ENCODE data around the gene CD300LG.

The CD300LG gene

DNA sequence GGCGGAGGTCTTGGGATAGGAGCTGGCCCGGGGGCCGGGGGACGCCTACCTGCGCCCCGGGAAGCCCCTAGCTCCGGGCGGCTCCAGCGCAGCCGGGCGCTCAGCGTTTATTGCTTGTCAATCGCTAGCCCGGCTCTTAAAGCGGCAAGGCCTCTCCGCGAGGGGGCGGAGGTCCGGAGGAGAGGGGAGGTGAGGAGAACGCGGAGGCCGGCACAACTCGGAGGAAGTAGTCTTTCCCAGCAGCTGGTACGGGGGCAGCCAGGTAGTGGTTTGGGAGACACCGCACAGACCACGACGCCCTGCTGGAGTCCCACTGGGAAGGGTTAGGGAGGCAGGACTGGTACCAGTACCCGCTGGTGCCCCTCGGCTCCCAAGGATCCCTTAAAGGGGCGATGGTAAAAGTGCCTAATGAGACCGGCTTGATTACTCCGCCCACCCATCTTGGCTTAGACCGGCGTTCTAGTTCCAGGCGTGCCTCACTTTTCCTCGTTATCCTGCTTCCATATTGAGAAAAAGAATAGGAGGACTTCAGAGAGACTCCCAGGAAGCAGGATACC is 60.5 kb downstream of the CD300LG start, which contains the start of gene MPP2:
TSS of gene MPP2 (minus strand) at position 112 of the 557 bp plus-strand sequence. CDS start 3,076 bp downstream, outside the sequence.
- TF ChIP-seq, protein P1, sequence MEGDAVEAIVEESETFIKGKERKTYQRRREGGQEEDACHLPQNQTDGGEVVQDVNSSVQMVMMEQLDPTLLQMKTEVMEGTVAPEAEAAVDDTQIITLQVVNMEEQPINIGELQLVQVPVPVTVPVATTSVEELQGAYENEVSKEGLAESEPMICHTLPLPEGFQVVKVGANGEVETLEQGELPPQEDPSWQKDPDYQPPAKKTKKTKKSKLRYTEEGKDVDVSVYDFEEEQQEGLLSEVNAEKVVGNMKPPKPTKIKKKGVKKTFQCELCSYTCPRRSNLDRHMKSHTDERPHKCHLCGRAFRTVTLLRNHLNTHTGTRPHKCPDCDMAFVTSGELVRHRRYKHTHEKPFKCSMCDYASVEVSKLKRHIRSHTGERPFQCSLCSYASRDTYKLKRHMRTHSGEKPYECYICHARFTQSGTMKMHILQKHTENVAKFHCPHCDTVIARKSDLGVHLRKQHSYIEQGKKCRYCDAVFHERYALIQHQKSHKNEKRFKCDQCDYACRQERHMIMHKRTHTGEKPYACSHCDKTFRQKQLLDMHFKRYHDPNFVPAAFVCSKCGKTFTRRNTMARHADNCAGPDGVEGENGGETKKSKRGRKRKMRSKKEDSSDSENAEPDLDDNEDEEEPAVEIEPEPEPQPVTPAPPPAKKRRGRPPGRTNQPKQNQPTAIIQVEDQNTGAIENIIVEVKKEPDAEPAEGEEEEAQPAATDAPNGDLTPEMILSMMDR (IDR thresholded peaks at IDR 0.05; ENCODE audit: low read depth, low read length, missing control alignments) = no peak
- H3K4me3 ChIP-seq (ENCODE audit: low read depth, low read length) = no peak within 1 kb of the TSS
- DNase-seq (ENCODE audit: low read depth) = no peak

DNA sequence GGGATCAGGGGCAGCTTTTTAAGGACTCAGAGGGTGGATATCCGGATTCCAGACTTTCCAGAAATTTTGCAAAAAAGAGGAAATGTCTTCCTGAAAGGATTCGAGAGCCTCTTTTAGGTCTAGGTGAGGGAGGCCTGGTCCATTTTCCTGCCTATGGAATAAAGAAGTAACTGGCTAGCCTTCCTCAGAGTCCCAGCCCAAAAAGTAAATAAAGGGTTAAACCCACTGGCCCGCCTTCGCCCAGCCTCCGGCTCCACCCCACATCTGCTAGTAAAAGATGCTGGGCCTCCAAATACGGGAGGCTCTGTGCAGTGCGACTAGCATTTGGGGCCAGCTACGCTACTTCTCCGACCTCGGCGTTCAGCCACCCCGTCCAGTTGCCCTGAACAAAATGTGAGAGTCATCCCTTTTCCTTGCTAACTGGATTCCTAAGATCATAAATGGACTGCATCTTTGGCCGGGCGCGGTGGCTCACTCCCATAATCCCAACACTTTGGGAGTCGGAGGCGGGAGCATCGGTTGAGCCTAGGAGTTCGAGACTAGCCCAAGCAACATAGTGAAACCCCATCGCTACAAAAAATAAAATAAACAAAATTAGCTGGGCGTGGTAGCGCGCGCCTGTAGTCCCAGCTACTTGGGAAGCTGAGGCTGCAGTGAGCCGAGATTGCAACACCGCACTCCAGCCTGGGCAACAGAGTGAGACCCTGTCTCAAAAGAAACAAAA is 61.2 kb downstream of the CD300LG start:
- H3K4me3 ChIP-seq (ENCODE audit: low read depth, low read length) = no peak overlapping the region
- no peak for DNase-seq (ENCODE audit: low read depth)
- TF ChIP-seq, protein P1 (IDR thresholded peaks at IDR 0.05; ENCODE audit: low read depth, low read length, missing control alignments) = no peak

DNA sequence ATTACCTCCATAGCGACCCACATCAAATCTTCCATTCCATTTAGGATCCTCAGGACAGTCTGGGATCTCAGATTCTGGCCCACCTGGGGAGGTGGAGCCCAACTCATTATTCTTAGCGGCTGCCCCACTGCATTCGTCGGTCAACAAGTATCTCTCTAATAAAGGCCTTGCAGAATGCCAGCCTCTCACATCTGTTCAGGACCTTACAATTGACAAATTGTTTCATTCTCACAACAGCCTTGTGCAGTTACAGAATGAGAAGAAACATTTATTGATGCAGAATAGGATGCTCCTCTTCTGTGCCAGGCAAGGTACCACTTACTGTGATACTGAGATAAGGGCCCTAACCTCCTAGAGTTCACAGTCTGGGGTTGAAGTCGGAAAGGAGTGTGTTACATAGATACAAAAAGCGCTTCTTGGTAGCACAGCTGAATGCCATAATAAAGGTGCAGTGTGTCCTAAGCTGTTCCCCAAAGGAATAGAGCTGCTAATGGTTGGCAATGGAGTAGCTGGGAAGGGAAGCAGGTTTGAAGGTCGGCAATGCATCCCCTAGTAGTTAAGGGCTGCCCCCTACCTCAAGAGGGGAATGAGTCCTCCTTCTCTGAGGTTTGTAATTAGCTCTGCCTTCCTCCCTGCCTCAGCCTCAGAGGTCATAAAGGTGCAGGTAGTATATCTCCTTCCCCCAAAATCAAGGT is 62.7 kb downstream of the CD300LG start:
- DNase-seq (ENCODE audit: low read depth) = no peak

DNA sequence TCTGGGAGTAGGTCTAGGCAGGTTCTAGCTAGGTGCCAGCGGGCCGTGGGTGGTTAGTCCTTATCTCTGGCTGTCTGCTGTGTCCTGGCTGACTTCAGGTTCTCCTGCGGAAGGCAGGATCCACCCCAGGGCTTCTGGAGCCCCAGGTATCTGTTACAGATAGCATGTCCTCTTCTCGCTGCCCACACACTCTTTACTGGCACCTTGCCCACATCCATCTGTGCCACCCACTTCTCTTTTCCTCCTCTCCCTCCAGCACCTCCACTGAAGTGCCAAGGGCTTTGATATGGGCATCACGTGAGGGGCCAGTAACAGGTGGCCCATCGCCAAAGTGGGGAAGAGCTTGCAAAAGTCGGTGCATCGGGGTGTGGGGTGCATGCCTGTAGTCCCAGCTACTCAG is 64.9 kb downstream of the CD300LG start:
- no peak overlapping the region for H3K4me3 ChIP-seq (ENCODE audit: low read depth, low read length)
- TF ChIP-seq, protein P1 (IDR thresholded peaks at IDR 0.05; ENCODE audit: low read depth, low read length, missing control alignments) = no peak
- DNase-seq (ENCODE audit: low read depth) = no peak

More for the DNA sequence above, 62.7 kb downstream of the CD300LG start:
- TF ChIP-seq, protein P1 (IDR thresholded peaks at IDR 0.05; ENCODE audit: low read depth, low read length, missing control alignments) = no peak
- no peak overlapping the region for H3K4me3 ChIP-seq (ENCODE audit: low read depth, low read length)

DNA sequence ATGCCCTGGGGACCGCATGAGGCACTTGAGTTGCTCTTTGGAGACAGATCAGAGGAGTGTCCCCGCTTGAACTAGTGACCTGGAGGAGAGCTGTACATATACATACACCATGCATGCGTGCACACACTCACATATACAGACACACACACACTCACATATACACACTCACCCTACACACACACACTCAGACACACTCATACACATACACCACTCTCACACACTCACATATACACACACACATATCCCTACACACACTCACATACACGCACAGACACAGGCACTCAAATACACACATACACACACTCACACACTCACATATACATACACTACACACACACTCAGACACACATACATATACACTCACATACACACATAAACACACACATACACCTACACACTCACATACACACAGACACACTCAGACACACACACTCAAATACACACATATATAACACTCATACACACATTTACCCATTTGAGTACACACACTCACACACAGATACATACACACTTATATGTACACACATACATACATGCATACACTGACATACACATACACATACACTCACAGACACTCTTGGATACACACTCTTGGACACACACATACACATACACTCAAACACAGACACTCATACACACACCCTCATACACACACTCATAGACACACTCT is 65.8 kb downstream of the CD300LG start:
- H3K4me3 ChIP-seq (ENCODE audit: low read depth, low read length) = no peak overlapping the region
- TF ChIP-seq, protein P1 (IDR thresholded peaks at IDR 0.05; ENCODE audit: low read depth, low read length, missing control alignments) = no peak
- no peak for DNase-seq (ENCODE audit: low read depth)

Measured in GM12864 (cell line).